Activated effector memory CD4-positive, alpha-beta T cell treated with anti-CD3 and anti-CD28 coated beads, Interleukin-2, amount 50 U/mL, for 16 hours (primary cell): Measurements from ENCODE around the gene SPTBN4.
"Not testable (repeated sequence)": the region's sequence is repeated elsewhere in the genome, so short reads cannot be mapped to it uniquely, and the experiment has no call there.

Experiments used
- DNase-seq: peaks from one replicate; pipeline ENCODE4 v3.0.0-alpha.2; 2020

Gene SPTBN4

GRCh38 chr19:40623403-40624251 lies 156.8 kb downstream of the SPTBN4 start:
- DNase-seq: no peak

DNA sequence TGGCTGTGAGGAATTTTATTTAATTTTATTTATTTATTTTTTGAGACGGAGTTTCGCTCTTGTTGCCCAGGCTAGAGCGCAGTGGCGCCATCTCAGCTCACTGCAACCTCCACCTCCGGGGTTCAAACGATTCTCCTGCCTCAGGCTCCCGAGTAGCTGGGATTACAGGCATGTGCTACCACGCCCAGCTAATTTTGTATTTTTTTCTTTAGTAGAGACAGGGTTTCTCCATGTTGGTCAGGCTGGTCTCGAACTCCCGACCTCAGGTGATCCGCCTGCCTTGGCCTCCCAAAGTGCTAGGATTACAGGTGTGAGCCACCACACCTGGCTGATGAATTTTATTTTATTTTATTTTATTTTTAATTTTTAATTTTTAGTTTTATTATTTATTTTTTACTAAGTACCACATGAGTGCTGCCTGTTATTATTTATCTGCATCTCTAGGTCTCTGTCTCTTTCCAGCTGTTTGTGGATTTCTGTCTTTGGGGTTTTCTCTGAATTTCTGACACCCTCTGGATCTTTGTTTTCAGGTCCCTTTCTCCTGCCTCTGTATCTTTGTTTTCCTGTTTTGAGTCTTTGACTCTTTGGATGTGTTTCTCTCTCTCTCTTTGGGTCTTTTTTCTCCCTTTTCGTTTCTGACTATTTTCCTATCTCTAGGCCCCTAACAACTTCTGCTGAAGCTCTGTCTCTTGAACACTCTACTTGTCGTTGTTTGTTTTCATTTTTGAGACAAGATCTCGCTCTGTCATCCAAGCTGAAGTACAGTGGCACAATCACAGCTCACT lies 157.8 kb downstream of the SPTBN4 start:
- DNase-seq: not testable (repeated sequence)

GRCh38 chr19:40625406-40626120 lies 158.8 kb downstream of the SPTBN4 start:
- no peak for DNase-seq
